ENCODE data around the gene RASSF3.

RASSF3 gene

GRCh38 chr12:64691227-64691794 is 81.0 kb downstream of the RASSF3 start:
- H3K9me3 Mint-ChIP-seq: no peaks in the 10 kb centered on the region
- peak overlapping the region; percentile 2 to 64 (median 11) for H3K4me3 Mint-ChIP-seq
- H3K36me3 Mint-ChIP-seq (ENCODE audit: low read depth): peaks cover 16% of the 10 kb centered on the region
- no peak for TF ChIP-seq CTCF (IDR thresholded peaks at IDR 0.05; ENCODE audit: unreplicated experiment in 3 of 3)
- peak overlapping the region; percentile 82 to 95 (median 83) for H3K27ac Mint-ChIP-seq
- H3K4me1 Mint-ChIP-seq: peaks cover 67% of the 10 kb centered on the region
- no peaks in the 10 kb centered on the region for H3K27me3 Mint-ChIP-seq (ENCODE audit: low read depth)

GRCh38 chr12:64691795-64692583 is 81.7 kb downstream of the RASSF3 start:
- H3K4me3 Mint-ChIP-seq: peak overlapping the region in 2 of 3 experiments; percentile 2 to 28
- peaks cover 16% of the 10 kb centered on the region for H3K36me3 Mint-ChIP-seq (ENCODE audit: low read depth)
- peak overlapping the region; percentile 82 to 95 (median 83) for H3K27ac Mint-ChIP-seq
- no peaks in the 10 kb centered on the region for H3K27me3 Mint-ChIP-seq (ENCODE audit: low read depth)
- H3K4me1 Mint-ChIP-seq: peaks cover 71% of the 10 kb centered on the region
- no peaks in the 10 kb centered on the region for H3K9me3 Mint-ChIP-seq
- TF ChIP-seq CTCF (IDR thresholded peaks at IDR 0.05; ENCODE audit: unreplicated experiment in 3 of 3): no peak

- no peak for TF ChIP-seq CTCF (IDR thresholded peaks at IDR 0.05; ENCODE audit: unreplicated experiment in 3 of 3)
- peak overlapping the region; percentile 31 to 52 (median 44) for H3K27ac Mint-ChIP-seq
- H3K4me3 Mint-ChIP-seq: peak overlapping the region in 1 of 3 experiments; percentile 3
- H3K4me1 Mint-ChIP-seq: peaks cover 54% of the 10 kb centered on the region
- H3K36me3 Mint-ChIP-seq (ENCODE audit: low read depth): peaks cover 13% of the 10 kb centered on the region
- no peaks in the 10 kb centered on the region for H3K9me3 Mint-ChIP-seq
- no peaks in the 10 kb centered on the region for H3K27me3 Mint-ChIP-seq (ENCODE audit: low read depth)
These were observed 84.1 kb downstream of the RASSF3 start for GRCh38 chr12:64694130-64695040.

GRCh38 chr12:64695550-64695949 is 85.3 kb downstream of the RASSF3 start:
- no peaks in the 10 kb centered on the region for H3K9me3 Mint-ChIP-seq
- no peak for TF ChIP-seq CTCF (IDR thresholded peaks at IDR 0.05; ENCODE audit: unreplicated experiment in 3 of 3)
- H3K4me3 Mint-ChIP-seq: no peak overlapping the region
- H3K27ac Mint-ChIP-seq: peak overlapping the region in 1 of 3 experiments; percentile 1
- H3K27me3 Mint-ChIP-seq (ENCODE audit: low read depth): no peaks in the 10 kb centered on the region
- peaks cover 56% of the 10 kb centered on the region for H3K4me1 Mint-ChIP-seq
- peaks cover 17% of the 10 kb centered on the region for H3K36me3 Mint-ChIP-seq (ENCODE audit: low read depth)

- H3K4me1 Mint-ChIP-seq: peaks cover 60% of the 10 kb centered on the region
- no peaks in the 10 kb centered on the region for H3K27me3 Mint-ChIP-seq (ENCODE audit: low read depth)
- H3K36me3 Mint-ChIP-seq (ENCODE audit: low read depth): peaks cover 17% of the 10 kb centered on the region
- peak; percentile 46 to 63 (median 58) for TF ChIP-seq CTCF (IDR thresholded peaks at IDR 0.05; ENCODE audit: unreplicated experiment in 3 of 3)
- H3K27ac Mint-ChIP-seq: peak overlapping the region in 1 of 3 experiments; percentile 14
- no peak overlapping the region for H3K4me3 Mint-ChIP-seq
- no peaks in the 10 kb centered on the region for H3K9me3 Mint-ChIP-seq
These were observed 85.9 kb downstream of the RASSF3 start for GRCh38 chr12:64696080-64696741.
